Smooth muscle cell (in vitro differentiated cells): ENCODE results near the gene CPA4. TPM values are rescaled to one million over a fixed set of nuclear protein-coding genes. Genes with fewer than 3 reads are reported as not detected.

ENCODE experiments used
- DNase-seq: peaks from one replicate; lab custom pipeline; 2025; ENCODE audit not compliant: unreplicated experiment; lab: John Stamatoyannopoulos, UW
- H2AFZ ChIP-seq: fragments of 200-600 bp; sonication (generic); 2 replicates; pipeline ENCODE4 v1.6.0; 2016; ENCODE audit warnings: antibody characterized with exemption, low read depth, mild to moderate bottlenecking
- H3F3A ChIP-seq: fragments of 200-600 bp; sonication (generic); 2 replicates; pipeline ENCODE4 v1.6.0; 2017; ENCODE audit warnings: antibody characterized with exemption, low read depth
- H3K27ac ChIP-seq: fragments of 200-600 bp; sonication (generic); 2 replicates; pipeline ENCODE4 v1.5.1; 2016; ENCODE audit warnings: low read depth, mild to moderate bottlenecking
- H3K27me3 ChIP-seq: fragments of 200-600 bp; sonication (generic); 2 replicates; pipeline ENCODE4 v1.6.1; 2016; ENCODE audit warnings: low read depth, mild to moderate bottlenecking
- H3K36me3 ChIP-seq: fragments of 200-600 bp; sonication (generic); 2 replicates; pipeline ENCODE4 v1.5.1; 2016; ENCODE audit warnings: low read depth
- H3K4me1 ChIP-seq: fragments of 200-600 bp; sonication (generic); 2 replicates; pipeline ENCODE4 v1.5.1; 2016; ENCODE audit warnings: low read depth
- H3K4me2 ChIP-seq: fragments of 200-600 bp; sonication (generic); 2 replicates; pipeline ENCODE4 v1.6.0; 2016; ENCODE audit warnings: mild to moderate bottlenecking
- H3K4me3 ChIP-seq: fragments of 200-600 bp; sonication (generic); 2 replicates; pipeline ENCODE4 v1.5.1; 2016; ENCODE audit warnings: mild to moderate bottlenecking
- H3K79me2 ChIP-seq: fragments of 200-600 bp; sonication (generic); 2 replicates; pipeline ENCODE4 v1.6.0; 2016; ENCODE audit warnings: low read depth, mild to moderate bottlenecking
- H3K9ac ChIP-seq: fragments of 200-600 bp; sonication (generic); 2 replicates; pipeline ENCODE4 v1.6.0; 2016; ENCODE audit warnings: low read depth
- H3K9me3 ChIP-seq: fragments of 200-600 bp; sonication (generic); replicated peaks from 2 replicates; pipeline ENCODE4 v1.5.1; 2016; ENCODE audit warnings: low read depth
- H4K20me1 ChIP-seq: fragments of 200-600 bp; sonication (generic); 2 replicates; pipeline ENCODE4 v1.6.0; 2016; ENCODE audit warnings: low read depth
- CTCF ChIP-seq: fragments of 200-600 bp; sonication (generic); IDR thresholded peaks from 2 replicates; pipeline ENCODE4 v1.5.1; 2017; ENCODE audit warnings: borderline replicate concordance, mild to moderate bottlenecking, antibody characterized with exemption; ENCODE audit not compliant: insufficient read depth, poor library complexity, severe bottlenecking
- WGBS: methylation state at CpG from one replicate; pipeline ENCODE4 v1.1.7; 2016; ENCODE audit warnings: low lambda C conversion rate; 5-methylcytosine and 5-hydroxymethylcytosine counted together
- polyA plus RNA-seq: library from polyadenylated mRNA; unstranded; fragments of >200 nt; fragmentation: Nextera tagmentation; extraction: Ambion mirVana; gene quantifications from 2 replicates; pipeline ENCODE4 v1.2.1, GENCODE V29; 2016
- total RNA-seq: library from RNA; depleted of rRNA; stranded (reverse); fragments of >200 nt; gene quantifications from 2 replicates; pipeline ENCODE4 v1.2.3, GENCODE V29; 2014

The CPA4 gene
- total and polyA plus RNA-seq, 2 experiments from 2014 or later = 8.8 to 12.3 TPM

GRCh38 chr7:130365511-130366441 is 72.8 kb downstream of the CPA4 start:
- H4K20me1 ChIP-seq = no peaks in the 10 kb centered on the region
- no peak for DNase-seq
- H3K9ac ChIP-seq = peak overlapping the region; percentile 59
- TF ChIP-seq CTCF = no peak
- WGBS = 53% methylated on average over 15 of the region's 15 CpGs
- peak overlapping the region; percentile 94 for H3K27ac ChIP-seq
- no peak overlapping the region for H2AFZ ChIP-seq
- no peaks in the 10 kb centered on the region for H3K79me2 ChIP-seq
- H3K27me3 ChIP-seq = no peaks in the 10 kb centered on the region
- H3K9me3 ChIP-seq = peaks cover under 1% of the 10 kb centered on the region
- H3K4me2 ChIP-seq = peak overlapping the region; percentile 61
- H3K36me3 ChIP-seq = no peaks in the 10 kb centered on the region
- H3F3A ChIP-seq = peaks cover 23% of the 10 kb centered on the region
- H3K4me3 ChIP-seq = no peak overlapping the region
- H3K4me1 ChIP-seq = peaks cover 22% of the 10 kb centered on the region

GRCh38 chr7:130366564-130366963 is 73.6 kb downstream of the CPA4 start:
- DNase-seq = no peak

GRCh38 chr7:130367088-130367755 is 74.3 kb downstream of the CPA4 start:
- H3K27ac ChIP-seq = no peak overlapping the region
- no peak overlapping the region for H2AFZ ChIP-seq
- peaks cover 26% of the 10 kb centered on the region for H3K4me1 ChIP-seq
- no peaks in the 10 kb centered on the region for H4K20me1 ChIP-seq
- TF ChIP-seq CTCF = no peak
- H3K9me3 ChIP-seq = no peaks in the 10 kb centered on the region
- no peaks in the 10 kb centered on the region for H3K79me2 ChIP-seq
- peaks cover 35% of the 10 kb centered on the region for H3F3A ChIP-seq
- DNase-seq = no peak
- 96% methylated on average over 13 of the region's 13 CpGs for WGBS
- no peak overlapping the region for H3K9ac ChIP-seq
- H3K4me2 ChIP-seq = no peak overlapping the region
- H3K27me3 ChIP-seq = no peaks in the 10 kb centered on the region
- no peaks in the 10 kb centered on the region for H3K36me3 ChIP-seq
- no peak overlapping the region for H3K4me3 ChIP-seq

More at GRCh38 chr7:130366564-130366963, 73.6 kb downstream of the CPA4 start:
- Histone ChIP-seq H3K9ac (no peak overlapping the region), H3K4me1 (peaks cover 22% of the 10 kb centered on the region), H3K27ac (peak overlapping the region; percentile 94), H3K4me2 (peak overlapping the region; percentile 1), H3K79me2 (no peaks in the 10 kb centered on the region), H3K4me3 (no peak overlapping the region), H3K9me3 (no peaks in the 10 kb centered on the region), H3K27me3 (no peaks in the 10 kb centered on the region), H3K36me3 (no peaks in the 10 kb centered on the region), H2AFZ (no peak overlapping the region), H4K20me1 (no peaks in the 10 kb centered on the region), H3F3A (peaks cover 29% of the 10 kb centered on the region)
- no peak for TF ChIP-seq CTCF
- 83% methylated on average over 6 of the region's 6 CpGs for WGBS
